ENCODE results near the gene TPRN. TPM values are rescaled to one million over a fixed set of nuclear protein-coding genes. Genes with fewer than 3 reads are reported as not detected.

TPRN gene
- total and polyA plus RNA-seq, 7 donors: 3.0 to 80.5 (median 4.6) TPM

DNA sequence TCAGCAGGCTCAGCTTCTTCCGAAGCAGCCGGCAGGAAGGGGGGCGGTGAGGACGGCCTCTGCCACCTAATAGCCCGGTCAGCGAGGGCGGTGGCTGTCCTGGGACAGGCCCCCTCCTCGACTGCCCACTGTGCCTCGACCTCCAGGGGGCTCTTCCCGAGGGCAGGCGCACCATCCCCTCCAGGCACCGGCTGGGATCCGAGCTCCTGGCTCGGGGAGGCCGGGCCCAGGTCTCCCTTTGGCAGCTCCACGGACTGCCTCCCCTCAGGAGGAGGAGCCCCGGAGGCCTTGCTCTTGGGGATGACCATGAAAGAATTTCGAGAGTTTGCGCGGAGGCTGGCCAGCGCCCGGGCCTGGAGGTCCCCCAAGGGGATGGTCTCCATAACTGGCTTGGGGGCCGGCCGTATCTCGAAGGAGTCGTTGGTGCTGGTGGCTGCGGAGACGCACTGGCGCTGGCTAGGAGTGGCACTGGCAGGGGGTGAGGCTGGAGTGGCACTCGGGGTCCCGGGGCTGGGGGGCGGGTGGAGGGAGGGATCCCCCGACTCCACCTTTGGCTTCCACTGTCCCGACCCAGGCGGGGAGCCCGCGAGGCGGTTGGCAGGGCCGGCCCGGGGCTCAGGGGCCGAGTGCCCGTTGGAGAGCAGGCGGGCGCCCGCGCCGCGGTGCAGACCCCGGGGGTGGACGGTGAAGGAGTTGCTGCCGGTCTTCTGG is 975 bp downstream of the TPRN start:
- TF ChIP-seq POLR2AphosphoS5 (IDR thresholded peaks at IDR 0.05) (no peak), POLR2A (IDR thresholded peaks at IDR 0.05) (no peak), EP300 (IDR thresholded peaks at IDR 0.05) (no peak)
- TF ChIP-seq, protein P1, sequence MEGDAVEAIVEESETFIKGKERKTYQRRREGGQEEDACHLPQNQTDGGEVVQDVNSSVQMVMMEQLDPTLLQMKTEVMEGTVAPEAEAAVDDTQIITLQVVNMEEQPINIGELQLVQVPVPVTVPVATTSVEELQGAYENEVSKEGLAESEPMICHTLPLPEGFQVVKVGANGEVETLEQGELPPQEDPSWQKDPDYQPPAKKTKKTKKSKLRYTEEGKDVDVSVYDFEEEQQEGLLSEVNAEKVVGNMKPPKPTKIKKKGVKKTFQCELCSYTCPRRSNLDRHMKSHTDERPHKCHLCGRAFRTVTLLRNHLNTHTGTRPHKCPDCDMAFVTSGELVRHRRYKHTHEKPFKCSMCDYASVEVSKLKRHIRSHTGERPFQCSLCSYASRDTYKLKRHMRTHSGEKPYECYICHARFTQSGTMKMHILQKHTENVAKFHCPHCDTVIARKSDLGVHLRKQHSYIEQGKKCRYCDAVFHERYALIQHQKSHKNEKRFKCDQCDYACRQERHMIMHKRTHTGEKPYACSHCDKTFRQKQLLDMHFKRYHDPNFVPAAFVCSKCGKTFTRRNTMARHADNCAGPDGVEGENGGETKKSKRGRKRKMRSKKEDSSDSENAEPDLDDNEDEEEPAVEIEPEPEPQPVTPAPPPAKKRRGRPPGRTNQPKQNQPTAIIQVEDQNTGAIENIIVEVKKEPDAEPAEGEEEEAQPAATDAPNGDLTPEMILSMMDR (IDR thresholded peaks at IDR 0.05): no peak
- H3K27me3 ChIP-seq: no peaks in the 10 kb centered on the region
- peak overlapping the region; percentile 21 to 67 (median 66) for H3K4me3 ChIP-seq
- DNase-seq: no peak
- H3K4me1 ChIP-seq: peaks cover 0 to 62% (median 61%) of the 10 kb centered on the region in 4 donors
- no peaks in the 10 kb centered on the region for H3K36me3 ChIP-seq
- WGBS, 2 donors: 5 to 21% methylated on average over 51 of the region's 51 CpGs
- H3K9me3 ChIP-seq: no peaks in the 10 kb centered on the region
- intact Hi-C loops (cut with DNase I): loop anchor here (2.0 kb wide), 1 partner anchor 41 kb away; the partner anchor contains the start of gene TUBB4B
- H3K27ac ChIP-seq: peak overlapping the region in 2 of 4 donors; percentile 57 to 80

DNA sequence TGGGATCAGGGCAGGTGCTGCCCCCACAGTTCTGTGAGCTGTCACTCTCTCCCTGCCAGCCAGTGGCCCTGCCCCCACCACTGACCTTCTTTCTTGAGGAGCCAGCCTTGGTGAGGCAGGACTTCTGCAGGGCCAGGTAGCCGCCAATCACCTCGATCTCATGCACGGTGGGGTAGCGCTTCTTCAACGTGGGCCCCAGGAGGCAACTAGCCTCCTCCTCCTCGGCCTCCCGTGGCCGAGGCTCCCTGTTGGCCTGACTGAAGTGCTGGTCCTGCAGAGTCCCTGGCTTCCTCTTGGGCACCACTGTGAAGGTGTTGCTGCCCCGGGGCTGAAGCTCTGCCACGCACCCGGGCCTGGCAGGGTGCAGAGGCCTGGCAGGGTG is 1.6 kb downstream of the TPRN start:
- intact Hi-C loops (cut with DNase I): no loop called here
- Histone ChIP-seq H3K27me3 (no peaks in the 10 kb centered on the region), H3K4me1 (peaks cover 0 to 55% (median 54%) of the 10 kb centered on the region in 4 donors), H3K36me3 (no peaks in the 10 kb centered on the region), H3K4me3 (no peak overlapping the region), H3K9me3 (no peaks in the 10 kb centered on the region), H3K27ac (no peak overlapping the region)
- no peak for TF ChIP-seq EP300 (IDR thresholded peaks at IDR 0.05)
- no peak for TF ChIP-seq POLR2AphosphoS5 (IDR thresholded peaks at IDR 0.05)
- no peak for TF ChIP-seq POLR2A (IDR thresholded peaks at IDR 0.05)
- TF ChIP-seq, protein P1 (IDR thresholded peaks at IDR 0.05): no peak
- 19 to 68% methylated on average over 11 of the region's 11 CpGs for WGBS, 2 donors
- DNase-seq: no peak

DNA sequence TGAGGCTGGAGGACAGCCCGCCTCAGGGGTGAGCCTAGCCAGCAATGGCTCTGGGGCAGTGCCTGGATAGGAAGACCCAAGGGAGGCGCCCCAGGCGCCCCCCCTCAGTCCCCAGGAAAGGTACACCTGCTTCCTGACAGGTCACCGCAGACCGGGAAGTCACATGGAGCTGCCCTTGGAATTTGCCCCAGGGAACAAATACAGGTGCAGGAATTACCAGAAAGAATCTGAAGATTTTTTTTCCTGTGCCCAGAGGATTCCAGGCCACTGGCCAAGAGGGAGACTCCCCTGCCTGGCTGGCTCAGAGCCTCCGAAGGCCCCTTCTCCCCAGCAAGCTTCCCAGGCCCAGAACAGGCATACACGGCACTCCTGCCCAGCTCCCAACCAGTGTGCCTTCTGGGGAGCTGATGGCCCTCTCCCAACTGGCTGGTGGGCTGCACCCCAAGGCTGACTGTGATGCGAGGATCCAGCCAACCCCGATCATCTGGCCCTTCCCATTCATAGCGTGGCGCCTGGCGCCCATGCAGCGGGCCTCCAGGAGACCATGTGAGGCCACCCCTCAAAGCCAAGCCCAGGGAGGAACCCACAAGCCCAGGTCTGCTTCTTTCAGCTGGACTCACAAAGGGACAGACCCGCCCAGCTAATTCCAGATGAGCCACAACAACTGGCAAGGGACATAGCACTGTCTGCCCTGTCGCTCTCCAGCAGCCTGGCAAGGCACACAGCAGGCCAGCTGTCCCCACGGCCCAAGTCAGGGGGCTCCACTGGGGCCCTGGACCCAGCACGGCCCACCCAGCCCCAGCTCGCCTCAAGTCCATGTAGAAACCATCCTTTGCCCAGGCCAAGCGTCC is 2.3 kb downstream of the TPRN start:
- peaks cover 0 to 49% (median 48%) of the 10 kb centered on the region in 4 donors for H3K4me1 ChIP-seq
- TF ChIP-seq, protein P1 (IDR thresholded peaks at IDR 0.05): no peak
- TF ChIP-seq EP300 (IDR thresholded peaks at IDR 0.05) (no peak), POLR2A (IDR thresholded peaks at IDR 0.05) (no peak), POLR2AphosphoS5 (IDR thresholded peaks at IDR 0.05) (no peak)
- H3K27me3 ChIP-seq: no peaks in the 10 kb centered on the region
- H3K36me3 ChIP-seq: no peaks in the 10 kb centered on the region
- H3K9me3 ChIP-seq: no peaks in the 10 kb centered on the region
- DNase-seq: no peak
- intact Hi-C loops (cut with DNase I): no loop called here
- H3K4me3 ChIP-seq: no peak overlapping the region
- 19 to 73% methylated on average over 19 of the region's 19 CpGs for WGBS, 2 donors
- no peak overlapping the region for H3K27ac ChIP-seq

DNA sequence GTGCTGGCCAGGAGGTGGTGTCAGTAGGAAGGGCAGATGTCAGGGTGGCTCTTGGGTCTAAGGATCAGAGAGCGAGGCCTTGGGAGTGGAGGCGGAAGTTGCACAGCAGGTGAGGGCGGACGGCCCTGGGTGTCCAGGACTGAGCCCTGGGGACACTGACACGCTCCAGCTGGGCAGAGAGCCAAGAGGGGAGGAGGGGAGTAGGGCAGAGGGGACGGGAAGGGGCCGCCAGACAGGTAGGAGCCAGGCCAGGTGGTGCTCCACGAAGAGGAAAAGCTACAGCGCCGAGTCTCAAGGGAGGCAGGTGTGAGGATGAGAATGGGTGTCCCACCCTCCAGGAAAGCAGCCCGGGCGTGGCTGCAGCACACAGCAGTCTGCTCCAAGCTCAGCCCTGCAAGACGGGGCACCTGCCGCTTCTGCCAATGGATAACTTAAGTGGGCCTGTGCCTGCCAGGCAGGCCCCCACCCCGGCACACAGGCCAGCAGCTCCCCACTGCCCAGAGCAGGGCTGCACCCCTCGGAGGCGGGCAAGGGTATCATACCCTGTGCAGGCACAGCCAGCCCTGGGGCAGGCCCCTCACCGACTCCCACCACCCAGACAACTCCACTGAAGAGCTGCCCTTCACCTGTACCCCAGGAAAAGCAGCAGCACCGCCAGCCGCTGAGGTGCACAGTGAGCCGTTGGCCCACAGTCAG is 4.9 kb downstream of the TPRN start:
- Histone ChIP-seq H3K27me3 (no peaks in the 10 kb centered on the region), H3K4me1 (peaks cover 0 to 30% (median 29%) of the 10 kb centered on the region in 4 donors), H3K27ac (no peak overlapping the region), H3K9me3 (no peaks in the 10 kb centered on the region), H3K4me3 (no peak overlapping the region), H3K36me3 (peaks cover 0 to 16% (median 4%) of the 10 kb centered on the region in 4 donors)
- 18 to 70% methylated on average over 21 of the region's 21 CpGs for WGBS, 2 donors
- DNase-seq: no peak
- TF ChIP-seq POLR2A (IDR thresholded peaks at IDR 0.05): no peak
- intact Hi-C loops (cut with DNase I): no loop called here

All from sigmoid colon (tissue), 7 donors.